ENCODE data around the gene RPS25.
A peak's percentile ranks its signal among the peaks of the same experiment; 100 is the strongest.
"Not testable (repeated sequence)": the region's sequence is repeated elsewhere in the genome, so short reads cannot be mapped to it uniquely, and the experiment has no call there.

Gene RPS25

GRCh38 chr11:118980191-118980881 lies 37.8 kb downstream of the RPS25 start:
- no peak for TF ChIP-seq CTCF (IDR thresholded peaks at IDR 0.05)
- H3K27ac ChIP-seq, result no peak overlapping the region
- H3K9me3 ChIP-seq, result no peaks in the 10 kb centered on the region
- H3K36me3 ChIP-seq, result no peaks in the 10 kb centered on the region
- DNase-seq, result peak; percentile 62 to 73
- H3K4me1 ChIP-seq, result peaks cover 0 to 7% (median 2%) of the 10 kb centered on the region in 4 donors
- intact Hi-C loops (cut with DNase I; ENCODE audit: low total_unique reads), result no loop called here
- peaks cover 0 to 8% of the 10 kb centered on the region in 2 donors for H3K27me3 ChIP-seq
- no peak overlapping the region for H3K4me3 ChIP-seq

- Histone ChIP-seq H3K9me3 (no peaks in the 10 kb centered on the region), H3K4me3 (no peak overlapping the region), H3K36me3 (no peaks in the 10 kb centered on the region), H3K27ac (no peak overlapping the region), H3K27me3 (peaks cover 0 to 6% of the 10 kb centered on the region in 2 donors), H3K4me1 (peaks cover 0 to 7% (median 2%) of the 10 kb centered on the region in 4 donors)
- no peak for TF ChIP-seq CTCF (IDR thresholded peaks at IDR 0.05)
- intact Hi-C loops (cut with DNase I; ENCODE audit: low total_unique reads), result no loop called here
- DNase-seq, result no peak
Observed at GRCh38 chr11:118979434-118979833, 38.7 kb downstream of the RPS25 start.

GRCh38 chr11:118975771-118976709 lies 42.1 kb downstream of the RPS25 start:
- intact Hi-C loops (cut with DNase I; ENCODE audit: low total_unique reads), result no loop called here
- Histone ChIP-seq H3K27ac (no peak overlapping the region), H3K4me1 (peaks cover 0 to 7% (median 2%) of the 10 kb centered on the region in 4 donors)

GRCh38 chr11:118973985-118974384 lies 44.2 kb downstream of the RPS25 start:
- Histone ChIP-seq H3K27me3 (peaks cover 0 to 18% of the 10 kb centered on the region in 2 donors), H3K36me3 (no peaks in the 10 kb centered on the region), H3K4me1 (no peaks in the 10 kb centered on the region), H3K27ac (no peak overlapping the region), H3K4me3 (no peak overlapping the region), H3K9me3 (no peaks in the 10 kb centered on the region)
- no peak for TF ChIP-seq CTCF (IDR thresholded peaks at IDR 0.05)
- no peak for DNase-seq
- intact Hi-C loops (cut with DNase I; ENCODE audit: low total_unique reads), result no loop called here

More at GRCh38 chr11:118975771-118976709, 42.1 kb downstream of the RPS25 start:
- no peak for DNase-seq
- Histone ChIP-seq H3K4me3 (no peak overlapping the region), H3K9me3 (no peaks in the 10 kb centered on the region), H3K27me3 (peaks cover 0 to 16% of the 10 kb centered on the region in 2 donors), H3K36me3 (no peaks in the 10 kb centered on the region)
- TF ChIP-seq CTCF (IDR thresholded peaks at IDR 0.05), result no peak

- intact Hi-C loops (cut with DNase I; ENCODE audit: low total_unique reads), result no loop called here
Observed at GRCh38 chr11:118971646-118972045, 46.5 kb downstream of the RPS25 start, which contains the start of gene FOXR1. TSS of gene FOXR1 (plus strand) at chr11:118971761. CDS start at chr11:118971932, 171 bp downstream.

GRCh38 chr11:118969508-118969907 lies 48.6 kb downstream of the RPS25 start:
- intact Hi-C loops (cut with DNase I; ENCODE audit: low total_unique reads); H3K4me3 ChIP-seq; DNase-seq; H3K9me3 ChIP-seq; H3K4me1 ChIP-seq; H3K36me3 ChIP-seq; H3K27ac ChIP-seq: not testable (repeated sequence)
- peaks cover 0 to 18% of the 10 kb centered on the region in 2 donors for H3K27me3 ChIP-seq

More at GRCh38 chr11:118971646-118972045, 46.5 kb downstream of the RPS25 start, which contains the start of gene FOXR1:
- Histone ChIP-seq H3K27me3 (peaks cover 0 to 18% of the 10 kb centered on the region in 2 donors), H3K27ac (no peak within 1 kb of the TSS), H3K4me3 (no peak within 1 kb of the TSS), H3K4me1 (no peaks in the 10 kb centered on the region), H3K36me3 (no peaks in the 10 kb centered on the region), H3K9me3 (no peaks in the 10 kb centered on the region)
- no peak for TF ChIP-seq CTCF (IDR thresholded peaks at IDR 0.05)
- DNase-seq, result no peak

Measured in tibial artery (tissue), 4 donors.